SK-N-SH (cell line): ENCODE data around the gene SAMD8. TPM values are rescaled to one million over a fixed set of nuclear protein-coding genes. Genes with fewer than 3 reads are reported as not detected.

Experiments
- CTCF ChIA-PET: fragments of 300-600, 350-600 bp; formaldehyde crosslinking; extraction: SDS; loops from one replicate; lab custom pipeline; 2021; lab: Yijun Ruan, JAX
- POLR2A ChIA-PET: fragments of 350-600 bp; sonication (Branson Sonifier 250); formaldehyde crosslinking; extraction: SDS; loops from one replicate; lab custom pipeline; 2020; ENCODE audit warnings: antibody characterized with exemption, inconsistent platforms; lab: Yijun Ruan, JAX
- DNase-seq: peaks from one replicate; pipeline ENCODE4 v3.0.0; 2012
- H2AFZ ChIP-seq: fragments of 200-600 bp; sonication (generic); 2 replicates; pipeline ENCODE4 v1.8.1; 2016; ENCODE audit warnings: antibody characterized with exemption, mild to moderate bottlenecking, low read depth
- H3F3A ChIP-seq: fragments of 200-600 bp; sonication (generic); replicated peaks from 2 replicates; pipeline ENCODE3; 2016; ENCODE audit warnings: antibody characterized with exemption, mild to moderate bottlenecking; ENCODE audit not compliant: insufficient read depth
- H3K27ac ChIP-seq, 2 experiments: fragments of 200-500 bp in 1 of 2; fragments of 200-600 bp in 1 of 2; sonication (Bioruptor generic) in 1 of 2; sonication (generic), shearing (Covaris generic) in 1 of 2; 2 replicates each; pipeline versions ENCODE4 v1.5.1 to v1.6.1; 2014 to 2016; ENCODE audit warnings: low read depth in 2 of 2, inconsistent platforms in 1 of 2, low read length in 1 of 2, mild to moderate bottlenecking in 1 of 2, mixed read lengths in 1 of 2
- H3K27me3 ChIP-seq: fragments of 200-600 bp; sonication (generic), shearing (Covaris generic); 2 replicates; pipeline ENCODE4 v1.6.1; 2016; ENCODE audit warnings: mixed run types; ENCODE audit not compliant: insufficient read depth
- H3K36me3 ChIP-seq, 2 experiments: fragments of 200-500 bp in 1 of 2; fragments of 200-600 bp in 1 of 2; sonication (Bioruptor generic) in 1 of 2; sonication (generic) in 1 of 2; replicated peaks in 1 of 2; 2 replicates each; pipeline versions ENCODE3 to v1.5.1; 2014 to 2016; ENCODE audit warnings: low read length in 1 of 2, mild to moderate bottlenecking in 1 of 2; ENCODE audit not compliant: insufficient read depth in 2 of 2, control insufficient read depth in 1 of 2
- H3K4me1 ChIP-seq, 2 experiments: fragments of 200-500 bp in 1 of 2; fragments of 200-600 bp in 1 of 2; sonication (Bioruptor generic) in 1 of 2; sonication (generic), shearing (Covaris generic) in 1 of 2; 2 replicates each; pipeline versions ENCODE4 v1.5.1 to v1.6.1; 2014 to 2016; ENCODE audit warnings: low read depth in 1 of 2, low read length in 1 of 2, mixed run types in 1 of 2; ENCODE audit not compliant: insufficient read depth in 2 of 2, control insufficient read depth in 1 of 2
- H3K4me2 ChIP-seq: fragments of 200-600 bp; sonication (generic), shearing (Covaris generic); 2 replicates; pipeline ENCODE4 v1.6.1; 2017; ENCODE audit warnings: mixed run types
- H3K4me3 ChIP-seq, 2 experiments: fragments of 200-500 bp in 1 of 2; fragments of 200-600 bp in 1 of 2; sonication (Bioruptor generic) in 1 of 2; sonication (generic), shearing (Covaris generic) in 1 of 2; 2 replicates each; pipeline versions ENCODE4 v1.5.1 to v1.8.1; 2014 to 2016; ENCODE audit warnings: low read depth in 2 of 2, inconsistent platforms in 1 of 2, low read length in 1 of 2, mild to moderate bottlenecking in 1 of 2, mixed read lengths in 1 of 2, moderate library complexity in 1 of 2
- H3K79me2 ChIP-seq: fragments of 200-600 bp; sonication (generic); 2 replicates; pipeline ENCODE4 v1.8.1; 2017; ENCODE audit warnings: mild to moderate bottlenecking; ENCODE audit not compliant: insufficient read depth
- H3K9ac ChIP-seq: fragments of 200-600 bp; sonication (generic); 2 replicates; pipeline ENCODE4 v1.6.1; 2017; ENCODE audit warnings: mixed run types
- H3K9me2 ChIP-seq: fragments of 200-600 bp; sonication (generic); 2 replicates; pipeline ENCODE4 v1.6.1; 2017; ENCODE audit warnings: mixed run types
- H3K9me3 ChIP-seq: fragments of 200-600 bp; sonication (generic); 2 replicates; pipeline ENCODE4 v1.6.1; 2017; ENCODE audit warnings: mixed run types, mild to moderate bottlenecking, moderate library complexity
- H4K20me1 ChIP-seq: fragments of 200-600 bp; sonication (generic); 2 replicates; pipeline ENCODE4 v1.6.1; 2017; ENCODE audit warnings: mild to moderate bottlenecking, mixed run types; ENCODE audit not compliant: insufficient read depth
- CHD2 ChIP-seq: fragments of 150-350 bp; IDR thresholded peaks from 2 replicates; pipeline ENCODE4 v1.6.1; 2018; ENCODE audit warnings: low read length; ENCODE audit not compliant: partially characterized antibody
- ELF1 ChIP-seq: IDR thresholded peaks from 2 replicates; pipeline ENCODE4 v1.4.0; 2012
- FOSL2 ChIP-seq: IDR thresholded peaks from 2 replicates; pipeline ENCODE4 v1.4.0; 2012; ENCODE audit warnings: low read depth, mild to moderate bottlenecking, moderate library complexity, borderline replicate concordance
- FOXJ3 ChIP-seq: sonication (generic); formaldehyde crosslinking; IDR thresholded peaks from 2 replicates; pipeline ENCODE4 v1.5.1; 2020; ENCODE audit warnings: mild to moderate bottlenecking, missing genetic modification reagents
- MXI1 ChIP-seq: IDR thresholded peaks from 2 replicates; pipeline ENCODE4 v1.6.1; 2012; ENCODE audit warnings: mild to moderate bottlenecking, low read depth, low read length, improper control_type of control experiment
- POLR2AphosphoS5 ChIP-seq: IDR thresholded peaks from 2 replicates; pipeline ENCODE4 v1.6.1; 2012; ENCODE audit warnings: low read depth, low read length
- RAD21 ChIP-seq: IDR thresholded peaks from 2 replicates; pipeline ENCODE4 v1.6.1; 2012; ENCODE audit warnings: mild to moderate bottlenecking, low read length
- RCOR1 ChIP-seq: fragments of 150-350 bp; IDR thresholded peaks from 2 replicates; pipeline ENCODE4 v1.6.1; 2017; ENCODE audit warnings: antibody characterized with exemption, low read length
- TAF1 ChIP-seq: IDR thresholded peaks from 2 replicates; pipeline ENCODE4 v1.6.1; 2012; ENCODE audit warnings: low read depth, mild to moderate bottlenecking, low read length, moderate library complexity, borderline replicate concordance
- WGBS: methylation state at CpG from one replicate; pipeline ENCODE4 v1.1.6; 2017; ENCODE audit warnings: low lambda C conversion rate; 5-methylcytosine and 5-hydroxymethylcytosine counted together
- polyA plus RNA-seq, 3 experiments: library from polyadenylated mRNA; depleted of rRNA; stranded (reverse); fragments of >200 nt; gene quantifications; 2 replicates each; pipeline ENCODE4 v1.2.3, GENCODE V29; 2012
- TF ChIP-seq, protein P1 (sequence below): IDR thresholded peaks from 2 replicates; pipeline ENCODE4 v1.4.0; 2012; ENCODE audit warnings: low read depth, borderline replicate concordance
- TF ChIP-seq, protein P2 (sequence below): fragments of 150-350 bp; IDR thresholded peaks from 2 replicates; pipeline ENCODE4 v1.6.1; 2017; ENCODE audit warnings: antibody characterized with exemption, low read length, low read depth, borderline replicate concordance
- TF ChIP-seq, protein P3 (sequence below): IDR thresholded peaks from 2 replicates; pipeline ENCODE4 v1.4.0; 2012; ENCODE audit warnings: low read depth
- TF ChIP-seq, protein P4 (sequence below): fragments of 150-350 bp; IDR thresholded peaks from 2 replicates; pipeline ENCODE4 v1.6.1; 2016; ENCODE audit warnings: mild to moderate bottlenecking, low read depth, low read length
- TF ChIP-seq, protein P5 (sequence below): IDR thresholded peaks from 2 replicates; pipeline ENCODE4 v1.6.1; 2012; ENCODE audit warnings: mild to moderate bottlenecking, low read depth, low read length, moderate library complexity

Gene SAMD8
- polyA plus RNA-seq, 1 of the 3 experiments (the other 2 are of a cell fraction), result 9.7 TPM

DNA sequence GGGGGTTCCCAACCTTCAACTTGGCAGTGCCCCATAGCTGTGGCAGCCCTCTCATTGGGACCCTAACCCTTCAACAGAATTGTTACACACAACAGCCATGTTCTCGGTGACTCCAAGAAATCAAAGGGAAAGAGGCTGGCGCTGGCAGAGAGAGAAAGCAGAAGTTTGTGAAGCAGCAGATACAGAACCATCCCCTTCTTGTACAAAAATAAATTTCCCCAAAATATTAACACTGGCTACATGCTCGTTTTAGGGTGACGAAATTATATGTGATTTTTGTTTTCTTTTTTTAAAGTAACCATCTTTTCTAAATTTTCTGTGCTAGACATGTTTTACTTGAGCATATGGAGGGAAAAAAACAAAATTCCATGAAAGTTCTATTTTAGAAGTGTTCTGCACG, 45.2 kb upstream of the SAMD8 start:
- H3K36me3 ChIP-seq, result no peaks in the 10 kb centered on the region
- no peaks in the 10 kb centered on the region for H3F3A ChIP-seq
- no peaks in the 10 kb centered on the region for H4K20me1 ChIP-seq
- no peak for DNase-seq
- ChIA-PET CTCF (no interaction called here), POLR2A (no interaction called here)
- no peaks in the 10 kb centered on the region for H3K27me3 ChIP-seq
- H3K9ac ChIP-seq, result no peak overlapping the region
- TF ChIP-seq RCOR1 (no peak), FOXJ3 (CRISPR knock-in tag) (no peak), TAF1 (no peak), MXI1 (no peak)
- H3K9me3 ChIP-seq, result no peaks in the 10 kb centered on the region
- no peak overlapping the region for H3K27ac ChIP-seq
- WGBS, result 91% methylated on average over 5 of the region's 5 CpGs
- H3K4me3 ChIP-seq, result no peak overlapping the region
- no peak overlapping the region for H3K4me2 ChIP-seq
- H3K4me1 ChIP-seq, result peaks cover 0 to 16% of the 10 kb centered on the region in 2 experiments; a peak in 1 of 4 replicates
- H2AFZ ChIP-seq, result no peak overlapping the region
- H3K79me2 ChIP-seq, result no peaks in the 10 kb centered on the region
- no peaks in the 10 kb centered on the region for H3K9me2 ChIP-seq

DNA sequence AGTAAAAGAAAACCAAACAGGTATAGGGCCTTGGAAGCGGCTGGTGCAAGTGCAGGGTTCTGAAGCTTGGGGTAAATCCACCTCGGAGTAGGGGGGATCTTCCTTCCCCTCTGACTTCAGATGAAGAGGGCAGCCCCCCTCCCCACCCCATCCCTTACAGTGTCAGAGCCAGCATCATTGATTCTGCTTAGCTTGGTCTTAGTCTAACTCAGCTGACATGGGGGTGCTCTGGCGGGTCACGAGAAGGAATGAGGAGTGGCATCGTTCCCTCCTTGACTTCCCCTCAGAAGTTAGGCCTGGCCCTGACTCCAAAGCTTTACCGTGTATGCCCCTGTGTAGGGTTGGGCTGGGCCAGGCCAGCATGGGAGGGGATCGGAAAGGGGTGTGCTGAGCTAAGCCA, 44.2 kb upstream of the SAMD8 start:
- Histone ChIP-seq H3F3A (no peaks in the 10 kb centered on the region), H3K4me2 (no peak overlapping the region), H3K27ac (no peak overlapping the region), H3K79me2 (no peaks in the 10 kb centered on the region), H3K36me3 (no peaks in the 10 kb centered on the region), H4K20me1 (no peaks in the 10 kb centered on the region), H3K9ac (no peak overlapping the region), H3K4me3 (no peak overlapping the region), H3K9me2 (no peaks in the 10 kb centered on the region), H3K9me3 (no peaks in the 10 kb centered on the region), H3K27me3 (no peaks in the 10 kb centered on the region), H3K4me1 (peaks cover 0 to 17% of the 10 kb centered on the region in 2 experiments; a peak in 1 of 4 replicates), H2AFZ (no peak overlapping the region)
- POLR2A ChIA-PET, result no interaction called here
- WGBS, result 93% methylated on average over 5 of the region's 7 CpGs
- TF ChIP-seq RCOR1 (no peak), MXI1 (no peak), CHD2 (no peak), RAD21 (no peak), POLR2AphosphoS5 (no peak), FOSL2 (no peak), ELF1 (no peak)
- TF ChIP-seq, protein P1, sequence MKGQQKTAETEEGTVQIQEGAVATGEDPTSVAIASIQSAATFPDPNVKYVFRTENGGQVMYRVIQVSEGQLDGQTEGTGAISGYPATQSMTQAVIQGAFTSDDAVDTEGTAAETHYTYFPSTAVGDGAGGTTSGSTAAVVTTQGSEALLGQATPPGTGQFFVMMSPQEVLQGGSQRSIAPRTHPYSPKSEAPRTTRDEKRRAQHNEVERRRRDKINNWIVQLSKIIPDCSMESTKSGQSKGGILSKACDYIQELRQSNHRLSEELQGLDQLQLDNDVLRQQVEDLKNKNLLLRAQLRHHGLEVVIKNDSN, result no peak
- TF ChIP-seq, protein P2, sequence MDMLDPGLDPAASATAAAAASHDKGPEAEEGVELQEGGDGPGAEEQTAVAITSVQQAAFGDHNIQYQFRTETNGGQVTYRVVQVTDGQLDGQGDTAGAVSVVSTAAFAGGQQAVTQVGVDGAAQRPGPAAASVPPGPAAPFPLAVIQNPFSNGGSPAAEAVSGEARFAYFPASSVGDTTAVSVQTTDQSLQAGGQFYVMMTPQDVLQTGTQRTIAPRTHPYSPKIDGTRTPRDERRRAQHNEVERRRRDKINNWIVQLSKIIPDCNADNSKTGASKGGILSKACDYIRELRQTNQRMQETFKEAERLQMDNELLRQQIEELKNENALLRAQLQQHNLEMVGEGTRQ, result no peak
- TF ChIP-seq, protein P3, sequence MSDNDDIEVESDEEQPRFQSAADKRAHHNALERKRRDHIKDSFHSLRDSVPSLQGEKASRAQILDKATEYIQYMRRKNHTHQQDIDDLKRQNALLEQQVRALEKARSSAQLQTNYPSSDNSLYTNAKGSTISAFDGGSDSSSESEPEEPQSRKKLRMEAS, result no peak
- TF ChIP-seq, protein P4, sequence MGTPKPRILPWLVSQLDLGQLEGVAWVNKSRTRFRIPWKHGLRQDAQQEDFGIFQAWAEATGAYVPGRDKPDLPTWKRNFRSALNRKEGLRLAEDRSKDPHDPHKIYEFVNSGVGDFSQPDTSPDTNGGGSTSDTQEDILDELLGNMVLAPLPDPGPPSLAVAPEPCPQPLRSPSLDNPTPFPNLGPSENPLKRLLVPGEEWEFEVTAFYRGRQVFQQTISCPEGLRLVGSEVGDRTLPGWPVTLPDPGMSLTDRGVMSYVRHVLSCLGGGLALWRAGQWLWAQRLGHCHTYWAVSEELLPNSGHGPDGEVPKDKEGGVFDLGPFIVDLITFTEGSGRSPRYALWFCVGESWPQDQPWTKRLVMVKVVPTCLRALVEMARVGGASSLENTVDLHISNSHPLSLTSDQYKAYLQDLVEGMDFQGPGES, result no peak
- TF ChIP-seq, protein P5, sequence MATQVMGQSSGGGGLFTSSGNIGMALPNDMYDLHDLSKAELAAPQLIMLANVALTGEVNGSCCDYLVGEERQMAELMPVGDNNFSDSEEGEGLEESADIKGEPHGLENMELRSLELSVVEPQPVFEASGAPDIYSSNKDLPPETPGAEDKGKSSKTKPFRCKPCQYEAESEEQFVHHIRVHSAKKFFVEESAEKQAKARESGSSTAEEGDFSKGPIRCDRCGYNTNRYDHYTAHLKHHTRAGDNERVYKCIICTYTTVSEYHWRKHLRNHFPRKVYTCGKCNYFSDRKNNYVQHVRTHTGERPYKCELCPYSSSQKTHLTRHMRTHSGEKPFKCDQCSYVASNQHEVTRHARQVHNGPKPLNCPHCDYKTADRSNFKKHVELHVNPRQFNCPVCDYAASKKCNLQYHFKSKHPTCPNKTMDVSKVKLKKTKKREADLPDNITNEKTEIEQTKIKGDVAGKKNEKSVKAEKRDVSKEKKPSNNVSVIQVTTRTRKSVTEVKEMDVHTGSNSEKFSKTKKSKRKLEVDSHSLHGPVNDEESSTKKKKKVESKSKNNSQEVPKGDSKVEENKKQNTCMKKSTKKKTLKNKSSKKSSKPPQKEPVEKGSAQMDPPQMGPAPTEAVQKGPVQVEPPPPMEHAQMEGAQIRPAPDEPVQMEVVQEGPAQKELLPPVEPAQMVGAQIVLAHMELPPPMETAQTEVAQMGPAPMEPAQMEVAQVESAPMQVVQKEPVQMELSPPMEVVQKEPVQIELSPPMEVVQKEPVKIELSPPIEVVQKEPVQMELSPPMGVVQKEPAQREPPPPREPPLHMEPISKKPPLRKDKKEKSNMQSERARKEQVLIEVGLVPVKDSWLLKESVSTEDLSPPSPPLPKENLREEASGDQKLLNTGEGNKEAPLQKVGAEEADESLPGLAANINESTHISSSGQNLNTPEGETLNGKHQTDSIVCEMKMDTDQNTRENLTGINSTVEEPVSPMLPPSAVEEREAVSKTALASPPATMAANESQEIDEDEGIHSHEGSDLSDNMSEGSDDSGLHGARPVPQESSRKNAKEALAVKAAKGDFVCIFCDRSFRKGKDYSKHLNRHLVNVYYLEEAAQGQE, result no peak
- DNase-seq, result no peak
- CTCF ChIA-PET, result interaction anchor here (0.9 kb wide), 1 partner anchor 15 kb away, joined by 3 read pairs; no protein-coding TSS in a partner anchor
